GDM1 (cell line): ENCODE measurements around the gene FYCO1.
A peak's percentile ranks its signal among the peaks of the same experiment; 100 is the strongest.

Experiments used
- DNase-seq: peaks from one replicate; lab custom pipeline; 2025; lab: John Stamatoyannopoulos, UW

FYCO1 gene

GRCh38 chr3:45984331-45985312, 11.0 kb downstream of the FYCO1 start:
- DNase-seq: no peak

- DNase-seq: no peak
These were observed 11.9 kb downstream of the FYCO1 start for GRCh38 chr3:45983770-45984169.

- no peak for DNase-seq
These were observed 14.1 kb downstream of the FYCO1 start for GRCh38 chr3:45981346-45982074.

GRCh38 chr3:45980819-45981218, 14.8 kb downstream of the FYCO1 start:
- DNase-seq: no peak

- DNase-seq: no peak
These were observed 15.3 kb downstream of the FYCO1 start for GRCh38 chr3:45980229-45980813.

GRCh38 chr3:45979378-45979777, 16.2 kb downstream of the FYCO1 start:
- no peak for DNase-seq

- DNase-seq: no peak
These were observed 17.4 kb downstream of the FYCO1 start for GRCh38 chr3:45978006-45978761.

GRCh38 chr3:45976191-45977091, 19.2 kb downstream of the FYCO1 start:
- no peak for DNase-seq

GRCh38 chr3:45975686-45976085, 19.9 kb downstream of the FYCO1 start:
- no peak for DNase-seq

GRCh38 chr3:45974686-45975085, 20.9 kb downstream of the FYCO1 start:
- DNase-seq: no peak

GRCh38 chr3:45972534-45973402, 22.9 kb downstream of the FYCO1 start:
- peak; percentile 68 for DNase-seq

GRCh38 chr3:45969953-45970352, 25.7 kb downstream of the FYCO1 start:
- DNase-seq: no peak

- DNase-seq: no peak
These were observed 26.5 kb downstream of the FYCO1 start for GRCh38 chr3:45969116-45969515.

- DNase-seq: no peak
These were observed 26.9 kb downstream of the FYCO1 start for GRCh38 chr3:45968706-45969105.

GRCh38 chr3:45968149-45968548, 27.5 kb downstream of the FYCO1 start:
- no peak for DNase-seq

- DNase-seq: no peak
These were observed 27.9 kb downstream of the FYCO1 start for GRCh38 chr3:45967724-45968123.

- no peak for DNase-seq
These were observed 28.5 kb downstream of the FYCO1 start for GRCh38 chr3:45966950-45967640.

GRCh38 chr3:45966371-45966791, 29.2 kb downstream of the FYCO1 start:
- no peak for DNase-seq

GRCh38 chr3:45965653-45966052, 30.0 kb downstream of the FYCO1 start:
- no peak for DNase-seq
